GM18873 (cell line): ENCODE data around the gene TLR4.

Experiments
- ATAC-seq: cut with Tn5 transposase; IDR thresholded peaks from one replicate; pipeline ENCODE4 v1.9.1; 2021; ENCODE audit warnings: mild to moderate bottlenecking, moderate library complexity, moderate number of reproducible peaks; ENCODE audit not compliant: unreplicated experiment, low FRiP score

Gene TLR4

DNA sequence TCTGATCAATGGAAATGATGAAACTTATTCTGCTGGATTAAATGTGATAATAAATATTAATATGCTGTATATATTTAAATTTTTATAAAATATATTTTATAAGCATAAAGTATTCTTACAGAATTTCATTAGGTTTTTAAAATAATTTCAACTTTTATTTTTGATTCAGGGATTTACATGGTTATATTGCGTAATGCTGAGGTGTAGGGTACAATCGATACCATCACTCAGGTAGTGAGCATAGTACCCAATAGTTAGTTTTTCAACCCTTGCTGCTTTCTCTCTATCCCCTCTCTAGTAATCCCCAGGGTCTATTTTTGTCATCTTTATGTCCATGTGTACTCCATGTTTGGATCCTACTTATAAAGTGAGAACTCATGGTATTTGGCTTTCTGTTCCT lies 5.7 kb downstream of the TLR4 start:
- ATAC-seq = no peak

- ATAC-seq = no peak
Measured at GRCh38 chr9:117714282-117714681, 10.1 kb downstream of the TLR4 start.

DNA sequence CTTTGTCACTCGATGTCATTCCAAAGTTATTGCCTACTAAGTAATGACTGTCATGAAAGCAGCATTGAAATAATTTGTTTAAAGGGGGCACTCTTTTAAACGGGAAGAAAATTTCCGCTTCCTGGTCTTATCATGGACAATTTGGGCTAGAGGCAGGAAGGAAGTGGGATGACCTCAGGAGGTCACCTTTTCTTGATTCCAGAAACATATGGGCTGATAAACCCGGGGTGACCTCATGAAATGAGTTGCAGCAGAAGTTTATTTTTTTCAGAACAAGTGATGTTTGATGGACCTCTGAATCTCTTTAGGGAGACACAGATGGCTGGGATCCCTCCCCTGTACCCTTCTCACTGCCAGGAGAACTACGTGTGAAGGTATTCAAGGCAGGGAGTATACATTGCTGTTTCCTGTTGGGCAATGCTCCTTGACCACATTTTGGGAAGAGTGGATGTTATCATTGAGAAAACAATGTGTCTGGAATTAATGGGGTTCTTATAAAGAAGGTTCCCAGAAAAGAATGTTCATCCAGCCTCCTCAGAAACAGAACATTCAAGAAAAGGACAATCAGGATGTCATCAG lies 11.3 kb downstream of the TLR4 start:
- no peak for ATAC-seq

DNA sequence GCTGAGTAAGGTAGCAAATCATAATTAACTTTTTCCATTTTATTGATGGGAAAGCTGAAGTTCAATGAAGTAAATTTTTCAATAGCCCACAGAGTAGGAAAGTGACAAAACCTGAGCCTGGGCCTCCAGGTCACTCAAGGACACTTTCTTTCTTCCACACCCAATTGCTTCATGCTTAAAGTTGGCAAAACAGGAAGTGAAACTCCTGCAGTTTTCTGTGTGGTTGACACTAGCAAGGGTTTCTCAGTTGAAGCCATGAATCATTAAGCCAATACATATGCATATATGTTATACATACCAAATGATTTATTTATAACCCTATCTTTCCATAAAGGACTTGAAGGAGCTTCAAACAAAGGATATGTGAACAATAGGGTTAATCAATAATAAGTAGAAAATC lies 13.9 kb downstream of the TLR4 start:
- ATAC-seq = peak; percentile 100

- no peak for ATAC-seq
Measured at GRCh38 chr9:117718701-117719100, 14.5 kb downstream of the TLR4 start.

GRCh38 chr9:117719161-117719920 lies 15.1 kb downstream of the TLR4 start:
- ATAC-seq = no peak

DNA sequence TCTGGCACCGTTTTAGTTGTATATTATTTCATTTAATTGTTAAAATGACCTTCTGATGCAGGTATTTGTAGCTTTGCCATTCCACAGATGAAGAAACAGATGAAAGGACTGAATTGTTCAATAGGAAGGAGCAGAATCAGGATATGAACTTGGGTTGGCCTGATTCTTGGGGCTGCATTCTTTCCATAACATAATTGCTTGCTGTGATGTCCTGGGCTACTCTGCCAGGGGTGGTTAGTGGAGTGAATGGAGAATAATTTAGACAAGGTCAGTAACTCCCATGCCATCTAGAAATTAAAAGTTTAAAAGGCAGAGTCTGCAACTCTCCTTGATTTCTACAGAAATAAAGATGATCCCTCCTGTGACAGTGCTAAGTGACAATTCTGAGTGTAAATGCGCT lies 15.9 kb downstream of the TLR4 start:
- ATAC-seq = no peak

DNA sequence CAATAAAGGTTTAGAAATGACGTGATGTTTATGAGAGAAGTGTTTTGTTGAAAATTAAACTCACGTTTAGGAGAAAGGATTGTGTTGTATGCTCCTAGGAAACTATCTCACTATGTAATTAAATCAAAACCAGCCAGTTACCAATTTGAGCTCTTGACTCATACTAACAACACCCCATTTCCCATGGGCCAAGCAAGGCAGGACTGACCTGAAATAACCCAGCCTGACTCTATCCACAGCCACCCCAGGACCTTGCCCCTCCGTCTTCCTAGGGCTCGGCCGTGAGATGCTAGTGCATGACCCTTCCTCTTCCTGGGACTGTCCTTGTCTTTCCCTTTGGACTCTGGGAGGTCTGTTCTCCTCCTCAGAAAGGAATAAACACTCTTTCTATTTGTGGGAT lies 16.4 kb downstream of the TLR4 start:
- no peak for ATAC-seq

DNA sequence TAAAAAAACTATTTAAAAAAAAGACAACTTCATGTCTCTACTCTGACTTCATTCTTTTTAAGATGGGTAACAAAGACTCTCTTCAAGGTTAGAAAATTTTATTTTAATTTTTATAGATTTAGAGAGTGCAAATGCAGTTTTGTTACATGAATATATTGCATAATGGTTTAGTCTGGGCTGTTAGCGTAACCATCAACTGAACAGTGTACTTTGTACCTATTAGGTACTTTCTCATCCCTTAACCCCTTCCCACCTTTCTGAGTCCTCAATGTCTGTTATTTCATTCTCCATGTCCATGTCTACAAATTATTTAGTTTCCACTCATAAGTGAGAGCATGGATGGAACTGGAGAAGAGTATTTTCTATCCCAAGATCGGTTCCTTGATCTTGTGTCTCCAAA lies 16.8 kb downstream of the TLR4 start:
- ATAC-seq = no peak

GRCh38 chr9:117722108-117722761 lies 18.0 kb downstream of the TLR4 start:
- no peak for ATAC-seq

GRCh38 chr9:117723986-117724625 lies 19.9 kb downstream of the TLR4 start:
- no peak for ATAC-seq

- ATAC-seq = no peak
Measured at GRCh38 chr9:117725426-117725887, 21.3 kb downstream of the TLR4 start.

DNA sequence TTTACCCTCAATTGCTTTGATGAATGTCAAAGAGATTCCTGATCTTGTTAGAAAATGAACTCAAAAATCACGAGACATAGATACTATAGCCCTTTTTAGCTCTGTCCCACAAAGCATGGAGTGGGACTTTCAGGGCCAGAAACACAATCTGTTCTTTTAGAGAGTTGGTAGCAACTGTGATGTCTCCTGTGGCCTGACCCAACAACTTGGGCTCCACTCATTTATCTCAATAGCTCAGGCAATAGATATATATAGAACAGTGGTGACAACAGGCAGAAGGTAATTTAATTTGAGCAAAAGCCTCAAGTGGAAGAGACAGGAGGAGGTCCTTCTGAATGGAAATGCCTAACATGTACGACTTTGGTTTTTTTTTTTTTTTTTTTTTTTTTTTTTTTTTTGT lies 25.2 kb downstream of the TLR4 start:
- no peak for ATAC-seq

DNA sequence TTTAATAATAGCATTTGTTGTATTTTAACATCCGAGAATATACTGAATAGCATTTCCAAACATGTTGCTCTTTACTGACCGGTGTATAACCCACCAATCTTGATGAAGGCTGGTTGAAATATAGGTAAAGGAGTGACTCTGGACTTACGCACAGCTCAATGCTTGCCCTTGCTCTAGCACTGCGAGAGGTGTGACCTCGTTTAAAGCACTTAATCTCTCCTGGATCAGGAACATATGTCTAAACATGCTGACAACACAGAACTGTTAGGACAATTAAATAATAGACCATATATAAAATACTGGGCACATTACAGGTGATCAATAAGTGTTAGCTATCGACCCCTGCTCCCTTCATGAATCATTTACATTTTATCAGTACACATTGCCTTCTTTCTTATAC lies 28.3 kb downstream of the TLR4 start:
- no peak for ATAC-seq

DNA sequence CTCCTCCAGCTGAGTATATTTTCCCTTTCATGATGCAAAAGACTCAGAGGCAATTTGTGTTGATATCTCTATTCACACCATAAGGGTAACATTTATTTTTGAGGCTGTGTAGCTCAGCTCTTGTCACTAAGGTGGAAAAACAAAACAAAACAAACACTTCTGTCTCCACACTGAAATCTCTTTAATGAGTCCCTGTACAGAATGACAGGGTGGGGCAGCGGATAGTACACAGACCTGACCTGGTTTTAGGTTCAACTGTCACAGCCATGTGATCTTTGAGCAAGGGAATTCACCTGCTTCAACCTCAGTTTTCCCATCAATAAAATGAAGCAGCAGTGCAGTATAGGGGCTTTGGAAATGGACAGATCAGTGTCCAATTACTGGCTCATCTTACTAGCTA lies 29.3 kb downstream of the TLR4 start:
- ATAC-seq = no peak

- ATAC-seq = no peak
Measured at GRCh38 chr9:117734082-117734481, 29.9 kb downstream of the TLR4 start.

- no peak for ATAC-seq
Measured at GRCh38 chr9:117734523-117735314, 30.5 kb downstream of the TLR4 start.

- no peak for ATAC-seq
Measured at GRCh38 chr9:117737721-117738226, 33.6 kb downstream of the TLR4 start.

- ATAC-seq = no peak
Measured at GRCh38 chr9:117739206-117739605, 35.0 kb downstream of the TLR4 start.

- no peak for ATAC-seq
Measured at GRCh38 chr9:117739624-117740347, 35.6 kb downstream of the TLR4 start.
